CD1c-positive myeloid dendritic cell (primary cell): ENCODE measurements around the gene EOMES.

Source experiments
- DNase-seq: peaks from one replicate; pipeline ENCODE4 v3.0.0-alpha.2; 2016; ENCODE audit errors: extremely low spot score

Gene EOMES

DNA sequence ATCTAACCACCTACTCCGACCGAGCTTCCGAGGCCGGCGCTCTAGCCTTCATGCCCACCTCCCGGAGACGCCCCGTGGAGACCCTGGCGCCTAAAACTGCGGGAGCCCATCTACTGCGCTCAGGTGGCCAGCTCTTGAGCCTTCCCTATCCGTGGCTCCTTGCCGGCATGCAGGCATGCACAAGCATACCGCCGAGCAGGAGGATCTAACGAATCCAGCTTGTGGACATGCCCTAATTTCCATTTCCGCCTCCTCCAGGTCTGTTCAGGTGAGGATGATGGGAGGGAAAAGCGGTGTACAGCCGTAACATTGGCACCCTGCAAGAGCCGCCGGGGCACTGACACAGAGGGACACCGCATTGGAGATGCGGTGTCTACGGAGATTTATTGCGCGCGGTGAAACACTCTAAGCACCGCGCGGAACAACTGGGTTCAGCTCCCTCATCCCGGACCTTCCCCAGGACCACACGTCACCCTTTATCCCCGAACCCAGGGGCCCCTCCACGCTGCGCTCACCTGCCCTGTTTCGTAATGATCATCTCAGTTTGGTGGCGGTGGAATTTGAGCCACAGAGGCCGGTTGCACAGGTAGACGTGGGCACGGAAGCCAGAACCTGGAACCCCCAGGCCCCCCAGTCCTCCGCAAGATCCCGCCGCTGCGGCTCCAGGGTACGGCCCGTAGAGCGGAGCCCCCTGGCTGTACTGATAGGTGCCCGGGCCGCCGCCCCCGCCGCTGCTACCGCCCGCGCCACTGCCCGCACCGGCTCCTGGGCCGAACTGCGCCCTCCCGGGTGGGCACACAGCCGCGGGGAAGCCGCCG lies 1.0 kb downstream of the EOMES start:
- no peak for DNase-seq

DNA sequence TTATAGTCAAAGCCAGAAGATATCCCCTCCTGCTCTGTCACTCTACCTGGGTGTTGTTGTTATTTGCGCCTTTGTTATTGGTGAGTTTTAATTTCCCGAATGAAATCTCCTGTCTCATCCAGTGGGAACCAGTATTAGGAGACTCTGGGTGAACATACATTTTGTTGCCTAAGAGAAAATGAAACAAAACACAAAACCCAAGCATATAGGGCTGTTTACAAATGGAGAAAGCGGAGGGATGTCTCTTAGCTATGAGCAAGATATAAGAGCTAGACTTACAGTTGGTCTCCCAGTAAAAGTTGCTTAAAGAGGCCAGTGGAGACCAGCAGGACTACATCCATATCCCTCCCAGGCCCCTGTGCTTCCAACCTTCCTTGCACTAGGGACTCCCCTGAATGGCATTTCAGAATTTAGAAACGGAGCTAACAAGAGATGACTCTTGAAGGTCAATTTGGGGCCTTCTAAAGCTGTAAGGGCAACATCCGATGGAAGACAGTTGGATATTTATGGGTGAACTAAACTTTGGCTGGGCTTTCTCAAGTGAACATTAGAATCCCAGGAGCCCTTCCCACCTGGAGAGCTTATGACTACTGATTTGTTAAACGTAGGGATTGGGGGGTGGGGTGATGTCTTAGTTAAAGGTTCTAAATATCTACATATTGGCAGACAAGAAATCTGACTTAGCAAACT lies 2.7 kb downstream of the EOMES start:
- DNase-seq, result no peak

DNA sequence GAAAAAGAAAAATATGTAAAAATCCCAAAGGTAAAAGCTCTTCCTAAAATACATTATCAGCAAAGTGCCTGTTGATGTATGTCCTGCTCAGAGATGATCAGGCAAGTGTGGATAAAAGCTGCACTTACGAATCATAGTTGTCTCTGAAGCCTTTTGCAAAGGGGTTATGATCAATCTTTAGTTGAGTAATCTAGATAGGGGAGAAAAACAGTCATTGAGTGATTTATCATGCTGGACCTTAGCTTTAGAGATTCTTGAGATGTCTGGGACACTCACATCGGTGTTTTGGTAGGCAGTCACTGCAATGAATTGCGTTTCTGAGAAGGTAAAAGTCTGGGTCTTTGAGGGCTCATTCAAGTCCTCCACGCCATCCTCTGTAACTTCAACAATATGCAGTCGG lies 3.7 kb downstream of the EOMES start:
- DNase-seq, result no peak

DNA sequence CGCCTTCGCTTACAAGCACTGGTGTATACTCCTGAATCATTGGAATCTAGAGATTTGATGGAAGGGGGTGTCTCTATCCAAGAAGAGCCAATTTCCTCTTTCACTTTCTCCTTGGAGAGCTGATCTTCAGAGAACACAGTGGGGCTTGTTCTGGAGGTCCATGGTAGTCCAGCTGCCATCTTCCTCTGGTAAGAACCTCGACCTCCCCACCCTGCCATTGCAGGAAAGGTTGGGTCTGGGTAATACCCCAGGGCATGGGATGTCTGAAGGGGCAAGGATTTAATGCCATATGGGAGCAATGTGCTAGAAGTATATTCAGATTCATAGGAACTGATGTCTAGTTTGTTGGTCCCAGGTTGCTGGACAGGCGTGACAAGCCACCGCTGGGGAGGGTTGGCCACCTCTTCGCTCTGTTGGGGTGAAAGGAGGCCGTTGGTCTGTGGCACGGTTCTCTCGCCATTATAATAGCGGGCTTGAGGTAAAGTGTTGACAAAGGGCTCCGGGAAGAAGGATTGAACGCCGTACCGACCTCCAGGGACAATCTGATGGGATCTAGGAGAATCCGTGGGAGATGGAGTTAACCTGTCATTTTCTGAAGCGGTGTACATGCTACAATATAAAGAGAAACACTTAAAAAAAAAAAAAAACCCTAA lies 4.8 kb downstream of the EOMES start:
- DNase-seq, result no peak

DNA sequence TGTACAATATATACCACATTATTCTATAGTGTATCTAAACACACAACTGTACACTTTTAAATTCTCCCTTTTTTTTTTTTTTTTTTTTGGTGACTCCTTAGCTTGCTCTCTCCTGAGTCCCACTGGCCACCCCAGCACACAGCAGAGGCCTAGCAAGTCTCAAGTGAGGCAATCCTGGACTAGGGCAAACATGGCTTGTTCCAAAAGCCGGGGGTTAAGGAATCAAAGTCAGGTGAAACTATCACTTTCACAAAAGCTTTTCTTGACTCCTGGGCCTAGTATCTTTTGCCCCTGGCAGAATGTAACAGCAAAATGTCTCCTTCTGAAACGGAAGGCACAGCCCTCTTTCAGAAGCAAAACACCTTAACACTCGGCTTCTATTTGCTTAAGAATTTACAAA lies 5.8 kb downstream of the EOMES start:
- no peak for DNase-seq

DNA sequence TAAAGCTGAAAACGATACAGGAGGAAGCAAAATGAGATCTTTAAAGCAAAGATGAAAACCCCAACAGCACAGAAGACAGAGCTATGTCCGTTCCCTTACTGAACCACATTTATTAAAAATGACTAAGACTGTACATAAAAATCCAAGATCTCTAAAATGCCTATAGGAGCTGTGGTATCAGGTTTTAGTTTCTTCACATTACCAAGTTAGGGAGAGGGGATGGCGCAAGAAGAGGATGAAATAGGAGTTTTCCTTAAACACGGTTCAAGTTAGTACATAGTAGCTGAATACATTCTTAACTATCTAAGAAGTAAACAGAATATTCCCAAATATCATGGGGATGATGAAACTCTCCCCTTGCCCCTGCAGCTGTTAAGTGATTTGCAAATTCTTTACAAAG lies 6.3 kb downstream of the EOMES start:
- no peak for DNase-seq

DNA sequence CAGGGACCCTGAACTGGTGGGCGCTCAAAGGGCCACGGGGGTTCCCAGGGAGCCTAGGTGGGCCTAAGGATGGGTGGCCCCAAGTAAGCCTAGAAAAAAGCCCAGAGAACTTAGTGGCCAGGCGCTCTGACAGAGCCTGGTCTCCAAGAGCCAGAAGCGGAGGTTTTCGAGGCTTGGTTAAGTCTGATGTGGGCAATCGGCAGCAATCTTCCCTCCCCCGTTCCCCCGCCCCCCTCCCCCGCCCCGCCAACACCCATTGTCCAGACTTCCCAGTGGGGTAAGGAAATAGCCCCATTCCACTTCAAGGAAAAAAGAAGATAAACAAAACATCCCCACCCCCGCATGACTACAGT lies 6.7 kb downstream of the EOMES start:
- DNase-seq, result no peak

DNA sequence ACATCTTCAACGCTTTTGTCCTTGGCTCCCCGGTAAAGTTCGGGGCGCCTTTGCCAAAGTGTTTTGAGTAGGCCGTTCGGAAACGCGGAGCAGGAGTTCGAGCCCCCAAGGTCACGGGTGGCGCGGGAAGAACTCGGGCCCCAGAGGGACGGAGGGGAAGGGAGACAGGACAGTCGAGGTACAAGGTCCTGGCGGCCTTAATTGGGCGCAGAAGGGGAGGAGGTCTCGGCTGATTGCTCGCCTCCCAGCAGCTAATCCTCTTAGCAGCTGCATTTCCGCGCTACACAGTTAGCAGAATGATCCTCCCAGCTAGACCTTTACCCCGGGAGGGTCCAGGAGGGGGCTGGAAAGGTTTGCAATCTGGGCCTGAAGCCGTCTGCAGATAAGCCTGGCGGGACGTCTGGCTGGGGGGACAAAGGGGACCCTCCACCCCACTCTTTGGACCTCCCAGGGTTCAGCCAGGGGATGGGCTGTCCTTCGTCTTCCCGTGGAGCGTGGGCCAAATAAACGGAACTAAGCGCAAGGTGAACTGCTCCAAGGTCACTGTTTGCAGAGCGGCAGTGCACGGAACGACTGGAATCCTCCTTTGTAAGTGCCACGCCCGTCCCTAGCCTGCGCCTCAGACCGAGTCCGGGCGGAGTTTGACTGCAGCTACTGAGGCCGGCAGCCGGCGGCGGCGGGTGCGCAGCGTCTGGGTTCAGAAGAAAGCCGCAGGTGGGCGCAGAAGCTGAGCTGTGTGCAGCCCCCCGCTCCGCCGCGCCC lies 7.2 kb downstream of the EOMES start:
- DNase-seq, result peak; percentile 21

DNA sequence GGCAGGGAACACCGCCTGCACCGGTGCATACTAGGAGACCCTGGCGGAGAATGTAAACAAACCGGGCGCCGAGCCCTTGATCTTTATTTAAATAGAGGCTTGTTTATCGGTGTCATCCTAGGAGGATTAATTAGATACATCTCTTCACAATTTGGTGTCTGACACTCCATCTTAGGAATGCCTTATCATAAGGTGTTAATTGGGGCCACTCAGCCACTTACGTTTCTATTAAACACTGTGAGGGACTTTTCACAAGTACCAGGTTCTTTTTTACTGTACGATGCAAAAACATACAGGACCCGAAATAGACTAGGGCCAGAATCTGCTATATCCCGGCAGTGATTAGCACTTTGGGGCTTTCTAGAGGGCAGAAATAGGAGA lies 8.0 kb downstream of the EOMES start:
- no peak for DNase-seq

DNA sequence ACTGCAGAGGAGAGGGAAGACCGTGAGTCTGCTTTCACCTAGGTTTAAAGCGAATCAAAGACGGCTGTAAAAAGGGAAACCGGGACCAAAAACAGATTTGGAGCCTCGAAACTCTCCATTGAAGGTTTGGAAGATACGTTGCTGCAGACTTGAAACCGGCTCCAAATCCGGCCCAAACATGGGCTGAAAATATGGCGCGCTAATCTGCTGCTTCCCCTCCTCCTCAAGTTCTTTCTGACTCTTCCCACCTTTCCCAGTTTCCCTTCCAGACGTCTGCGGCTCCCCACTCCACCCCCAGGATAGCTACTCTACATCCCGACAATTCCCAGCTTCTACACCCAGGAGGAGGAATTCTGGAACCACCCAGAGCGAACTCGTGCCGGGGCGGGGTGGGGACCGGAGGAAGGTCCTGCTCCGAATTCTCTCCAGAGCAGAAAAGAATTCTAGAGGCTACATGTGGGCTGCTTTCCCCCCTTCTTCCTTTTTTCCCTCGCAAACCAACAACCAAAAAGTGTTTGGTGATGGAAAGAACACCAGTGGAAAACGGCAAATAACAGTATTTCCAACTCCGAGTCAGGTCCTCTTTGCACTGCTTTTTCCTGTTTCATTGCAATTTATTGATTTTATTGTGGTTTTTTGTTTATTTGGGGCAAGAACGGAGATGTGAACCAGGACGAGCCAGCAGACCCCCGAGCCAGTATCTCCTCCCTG lies 8.5 kb downstream of the EOMES start:
- no peak for DNase-seq

DNA sequence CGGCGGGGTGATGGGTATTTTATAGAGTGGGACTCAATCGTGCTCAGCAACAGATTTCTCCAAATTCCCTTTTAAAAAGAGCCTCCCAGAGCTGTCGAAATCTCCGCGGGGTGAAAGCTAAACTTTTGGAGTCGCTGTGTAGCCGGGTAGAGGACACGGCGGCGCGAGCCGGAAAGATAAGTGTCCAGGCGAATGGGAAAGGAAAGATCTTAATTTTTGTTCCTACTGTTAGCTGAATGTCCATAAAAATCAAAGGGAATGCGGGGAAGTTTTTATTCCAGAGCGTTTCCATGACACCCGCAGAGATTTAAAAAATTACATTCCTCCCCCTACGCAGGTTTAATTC lies 9.1 kb downstream of the EOMES start:
- no peak for DNase-seq

DNA sequence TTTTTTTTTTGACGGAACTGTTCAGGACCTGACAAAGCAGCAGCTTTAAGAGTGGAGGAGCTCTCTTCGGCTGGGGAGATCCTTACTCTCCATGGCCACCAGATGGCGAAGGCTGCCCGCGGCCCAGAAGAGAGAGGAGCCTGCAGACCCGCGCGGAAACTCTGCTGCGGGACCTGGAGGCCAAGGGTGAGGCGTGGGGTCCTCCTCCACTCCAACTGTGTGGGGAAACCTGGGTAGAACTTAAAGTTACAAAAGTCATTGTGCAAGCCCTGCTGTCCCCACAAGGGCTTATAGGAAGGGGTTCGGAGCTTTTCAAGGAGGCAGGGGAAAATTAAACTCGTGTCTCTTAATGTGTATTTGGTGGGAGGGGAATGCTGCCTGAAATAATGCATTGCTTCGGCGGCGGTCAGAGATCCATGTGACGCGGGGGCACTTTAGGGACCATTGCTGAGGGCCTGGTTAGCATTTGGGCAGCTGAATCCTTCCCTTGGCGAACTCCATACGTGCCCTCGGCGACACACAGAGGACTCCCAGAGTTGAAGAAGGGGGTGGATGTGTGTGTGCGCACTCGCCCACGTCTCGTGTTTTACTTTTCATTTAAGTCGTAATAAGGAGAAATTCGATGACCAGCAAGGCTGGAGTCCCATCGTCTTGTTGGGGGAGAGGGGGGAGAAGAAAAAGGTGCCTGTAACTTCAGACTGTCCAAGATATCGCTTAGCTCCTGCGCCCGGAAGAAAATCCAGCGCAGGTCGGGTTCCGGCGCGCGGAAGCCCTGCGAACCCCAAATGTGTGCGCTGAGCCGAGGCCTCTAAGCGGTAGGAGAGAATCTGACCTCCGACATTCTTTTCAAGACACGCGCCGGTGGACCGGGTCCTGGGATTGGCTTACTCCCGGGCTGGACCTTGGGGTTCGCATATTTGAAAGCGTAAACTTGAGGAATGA lies 9.7 kb downstream of the EOMES start:
- DNase-seq, result peak; percentile 85

DNA sequence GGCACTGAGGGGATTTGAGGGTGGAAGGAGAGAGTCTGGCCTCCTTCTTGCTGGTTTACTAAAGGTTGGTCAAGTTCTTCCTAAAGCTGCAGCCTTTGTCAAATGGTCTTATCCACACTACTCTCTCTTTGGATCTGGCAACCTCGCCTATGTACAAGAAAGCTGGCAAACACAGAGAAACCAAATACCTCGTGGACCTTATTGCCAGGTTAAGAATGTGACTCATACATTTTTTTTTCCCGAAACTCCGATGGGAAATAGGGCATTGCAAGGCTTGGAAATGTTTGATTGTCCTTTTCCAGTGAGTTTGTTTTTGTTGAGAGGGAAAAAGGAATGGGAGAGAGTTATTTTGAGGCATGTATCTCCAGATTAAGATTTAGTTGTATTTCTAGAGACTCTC lies 13.9 kb downstream of the EOMES start:
- DNase-seq, result no peak

DNA sequence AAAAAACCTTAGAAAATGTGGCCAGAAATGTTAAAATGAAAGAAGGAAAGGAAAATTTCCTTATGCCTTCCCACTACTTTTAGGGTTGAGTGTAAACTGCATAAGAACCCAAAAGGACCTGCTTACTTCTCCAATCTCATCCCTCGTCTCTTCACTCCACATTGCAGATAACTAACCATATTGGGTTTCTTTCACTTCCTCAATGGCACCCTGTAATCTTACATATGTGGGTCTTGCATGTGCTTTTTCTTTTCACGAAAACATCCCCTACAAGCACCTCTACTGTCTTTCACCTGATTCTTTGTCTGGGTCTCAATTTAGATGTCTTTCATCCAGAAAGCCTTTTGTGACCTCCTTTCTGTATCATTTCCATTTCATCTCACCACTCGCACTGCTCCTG lies 23.1 kb downstream of the EOMES start:
- no peak for DNase-seq

DNA sequence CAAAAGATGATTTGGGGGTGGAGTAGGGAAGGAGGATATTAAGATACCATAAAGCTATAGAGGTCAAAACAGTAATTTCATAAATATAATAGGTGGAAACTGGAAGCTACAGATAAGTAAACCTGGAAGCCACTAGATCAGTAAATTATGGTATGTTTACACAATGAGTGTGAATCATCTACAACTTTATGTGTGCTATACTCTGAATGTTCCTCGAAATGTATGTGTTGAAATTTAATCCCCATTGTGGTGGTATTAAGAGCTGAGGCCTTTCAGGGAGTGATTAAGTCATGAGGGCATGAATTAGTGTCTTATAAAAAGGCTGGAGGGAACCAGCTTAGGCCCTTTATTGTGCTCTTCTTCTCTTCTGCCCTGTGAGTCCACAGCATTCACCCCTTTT lies 25.2 kb downstream of the EOMES start:
- no peak for DNase-seq

DNA sequence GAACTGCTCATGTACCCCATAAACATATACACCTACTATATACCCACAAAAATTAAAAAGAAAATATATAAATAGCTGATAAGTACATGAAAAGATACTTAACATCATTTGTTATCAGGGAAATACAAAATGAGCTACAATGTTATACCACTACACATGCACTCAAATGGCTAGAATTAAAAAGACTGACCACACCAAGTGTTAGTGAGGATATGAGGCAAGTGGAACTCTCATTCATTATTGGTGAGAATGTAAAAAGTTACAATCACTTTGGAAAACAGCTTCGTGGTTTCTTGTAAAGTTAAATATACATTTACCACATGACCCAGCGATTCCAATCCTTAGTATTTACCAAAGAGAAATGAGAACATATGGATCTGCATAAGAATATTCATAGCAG lies 26.5 kb downstream of the EOMES start:
- no peak for DNase-seq

DNA sequence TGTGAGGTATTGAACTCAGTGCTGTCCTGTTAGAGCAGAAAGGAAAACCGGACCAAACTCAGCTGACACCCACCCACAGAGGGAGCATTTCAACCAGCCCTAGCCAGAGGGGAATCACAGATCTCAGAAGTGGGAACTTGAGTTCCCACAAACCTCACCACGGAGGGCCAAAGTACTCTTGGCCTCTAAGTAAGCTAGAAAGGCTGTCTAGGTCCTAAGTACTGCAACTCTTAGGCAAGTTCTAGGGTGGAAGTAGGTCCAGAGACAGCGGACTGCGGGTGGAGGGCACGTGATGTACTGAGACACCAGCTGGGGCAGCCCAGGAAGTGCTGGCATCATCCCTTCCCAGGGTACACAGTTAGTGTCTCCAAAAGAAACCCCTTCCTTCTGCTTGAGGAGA lies 34.1 kb downstream of the EOMES start:
- DNase-seq, result peak; percentile 18

DNA sequence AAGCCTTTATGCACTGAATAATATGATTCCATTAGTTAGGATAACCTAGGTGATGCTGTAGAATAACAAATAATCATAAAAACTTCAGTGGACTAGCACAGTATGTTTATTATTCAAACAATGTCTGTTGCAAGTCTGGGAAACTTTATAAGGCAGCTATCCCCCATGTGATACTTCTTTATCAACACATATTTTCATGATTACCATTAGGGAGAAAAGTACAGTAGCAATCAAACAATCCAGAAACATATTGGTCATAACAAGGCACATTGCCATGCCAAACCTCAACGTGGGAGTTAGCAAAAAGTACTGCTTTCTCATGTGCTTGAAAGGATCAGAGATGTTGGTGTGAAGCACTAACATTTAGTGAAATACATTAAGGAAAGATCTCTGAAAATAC lies 35.5 kb downstream of the EOMES start:
- DNase-seq, result no peak

DNA sequence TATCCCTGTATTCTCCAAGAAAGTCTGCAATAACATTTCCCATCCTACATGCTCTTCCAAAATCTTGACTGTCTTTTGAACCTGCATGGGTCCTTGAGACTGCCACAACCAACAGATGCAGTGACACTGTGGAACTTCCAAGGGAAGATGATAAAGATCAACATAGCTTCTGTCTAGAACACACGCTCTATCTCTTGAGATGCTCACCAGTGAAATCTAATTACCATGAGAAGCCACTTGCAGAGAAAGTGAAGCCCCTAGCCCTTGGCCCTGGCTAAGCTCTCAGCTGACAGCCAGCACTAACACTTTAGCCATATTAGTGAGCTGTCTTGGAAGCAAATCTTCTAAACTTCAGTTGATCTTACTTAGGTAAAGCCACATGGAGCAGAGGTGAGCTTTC lies 36.6 kb downstream of the EOMES start:
- DNase-seq, result no peak

DNA sequence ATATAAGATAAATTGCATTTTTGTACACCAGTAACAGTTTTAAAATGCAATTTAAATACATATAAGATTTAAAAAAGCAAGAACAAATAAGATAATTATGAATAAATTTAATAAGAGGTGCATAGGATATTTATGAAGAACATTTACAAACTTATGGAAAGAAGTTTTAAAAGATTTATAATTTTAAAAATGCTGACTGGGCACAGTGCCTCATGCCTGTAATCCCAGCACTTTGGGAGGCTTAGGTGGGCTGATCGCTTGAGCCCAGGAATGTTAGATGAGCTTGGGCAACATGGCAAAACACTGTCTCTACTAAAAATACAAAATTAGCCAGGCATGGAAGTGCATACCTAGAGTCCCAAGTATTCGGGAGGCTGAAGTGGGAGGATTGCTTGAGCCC lies 37.8 kb downstream of the EOMES start:
- DNase-seq, result no peak

DNA sequence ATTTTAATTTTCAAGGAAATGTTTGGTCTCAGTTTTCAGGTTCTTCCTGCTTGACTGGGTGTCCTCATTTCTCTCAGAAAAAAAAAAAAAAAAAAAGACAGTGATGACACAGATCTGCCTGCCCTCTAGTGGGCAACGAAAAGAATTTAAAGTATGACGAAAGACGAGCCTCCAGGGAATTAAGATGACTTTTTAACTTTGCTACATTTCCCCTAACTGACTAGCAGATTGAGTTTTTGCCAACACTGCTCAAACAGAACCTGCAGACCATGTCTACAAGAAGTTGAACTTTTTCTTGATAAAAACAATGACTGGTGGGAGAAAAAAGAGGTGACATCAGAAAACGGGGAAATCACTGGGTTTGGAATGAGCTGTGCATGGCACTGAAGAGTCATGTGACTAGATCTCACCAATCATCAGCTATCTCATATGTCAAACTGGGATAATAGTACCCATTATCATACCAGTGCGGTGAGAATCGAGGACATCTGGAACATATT lies 40.8 kb downstream of the EOMES start:
- peak; percentile 80 for DNase-seq
